DMS53 (cell line): ENCODE results near the gene POLR1A.
"Not testable (repeated sequence)": the region's sequence is repeated elsewhere in the genome, so short reads cannot be mapped to it uniquely, and the experiment has no call there.

Source experiments
- DNase-seq: peaks from one replicate; lab custom pipeline; 2025; lab: John Stamatoyannopoulos, UW

POLR1A gene

DNA sequence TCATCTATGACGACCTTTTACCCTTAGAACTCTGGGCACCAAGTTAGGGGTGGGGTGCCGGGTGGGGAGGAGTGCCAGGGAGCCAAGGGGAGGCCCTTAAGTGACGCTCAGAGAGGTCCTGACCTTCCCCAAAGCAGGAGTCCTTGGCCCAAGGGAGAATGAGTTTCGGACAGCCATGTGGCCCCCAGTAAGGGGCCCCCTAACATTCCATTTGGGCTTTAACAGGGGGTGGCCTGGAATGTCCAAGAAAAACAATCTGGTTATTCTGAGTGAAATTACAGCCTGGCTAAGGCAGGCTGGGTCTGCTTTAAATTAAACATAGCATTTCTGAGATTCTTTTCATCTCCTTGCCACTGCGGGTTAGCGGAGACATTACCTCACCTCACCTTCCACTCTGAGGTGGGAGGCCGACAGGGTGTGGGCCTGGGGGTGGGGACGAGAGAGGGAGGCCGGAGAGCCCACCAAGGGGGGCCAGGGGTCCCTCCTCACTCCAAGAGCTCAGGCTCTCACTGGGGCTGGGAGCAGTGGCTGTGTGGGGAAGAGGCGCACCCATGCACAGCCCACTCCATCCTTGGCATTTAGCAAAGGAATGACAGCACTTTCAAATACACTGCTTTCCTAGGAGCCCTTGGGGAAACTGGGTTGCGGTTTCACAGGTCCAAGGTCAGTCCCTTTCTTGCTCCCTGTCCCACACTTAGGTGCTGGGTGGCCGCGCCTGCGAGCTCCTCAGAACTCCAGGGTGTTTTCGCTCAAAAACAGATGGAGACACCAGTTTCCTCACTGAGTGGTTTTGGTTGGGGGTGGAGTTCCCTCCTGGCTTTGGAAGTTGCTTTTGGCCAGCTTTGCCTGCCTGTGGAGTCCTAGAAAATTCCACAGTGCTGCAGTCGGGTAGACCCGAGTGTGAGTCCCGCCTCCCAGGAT is 107.4 kb downstream of the POLR1A start:
- no peak for DNase-seq

DNA sequence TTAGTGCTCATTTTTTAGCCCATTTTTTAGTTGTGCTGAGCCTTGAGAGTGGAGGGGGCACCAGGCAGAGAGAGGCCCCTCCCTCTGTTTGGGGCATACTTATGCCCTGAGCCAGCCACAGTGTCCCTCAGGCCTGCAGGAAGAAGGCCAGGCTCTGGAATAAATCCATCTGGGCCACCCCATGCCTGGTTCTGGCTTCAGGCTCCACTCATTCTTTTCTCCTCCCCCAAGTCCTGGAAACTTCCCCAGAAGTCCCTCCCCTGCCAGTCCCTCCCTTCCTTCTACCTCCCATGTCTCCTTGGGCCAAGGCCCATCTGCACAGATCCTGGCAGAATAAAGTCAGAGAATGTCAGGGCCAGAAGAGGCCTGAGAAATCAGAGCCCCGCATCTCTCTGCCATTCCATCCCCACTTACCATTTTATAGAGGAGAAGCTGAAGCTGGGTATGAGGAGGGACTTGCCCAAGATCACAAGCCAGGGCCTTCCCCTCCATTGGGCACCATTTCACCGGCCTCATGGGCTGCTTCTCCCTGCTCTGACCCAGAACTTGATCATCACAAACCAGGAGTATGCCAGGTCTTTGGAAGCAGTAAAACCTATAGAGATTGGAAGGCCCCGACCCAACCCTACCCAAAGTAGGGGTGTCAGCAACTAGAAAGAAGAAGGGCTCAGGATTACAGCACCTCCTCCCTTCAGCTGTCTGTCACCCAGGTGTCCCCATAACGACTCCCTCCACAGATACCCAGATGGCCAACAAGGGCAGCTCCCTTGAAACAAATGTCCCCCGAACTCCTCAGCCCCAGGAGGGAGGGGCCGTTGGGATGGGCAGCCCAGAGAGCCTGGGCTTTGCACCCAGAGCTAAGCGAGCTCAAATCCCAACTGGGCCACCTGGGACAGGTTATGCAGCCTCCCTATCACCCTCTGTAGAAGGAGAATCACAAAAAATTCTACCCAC is 108.4 kb downstream of the POLR1A start:
- DNase-seq: no peak

DNA sequence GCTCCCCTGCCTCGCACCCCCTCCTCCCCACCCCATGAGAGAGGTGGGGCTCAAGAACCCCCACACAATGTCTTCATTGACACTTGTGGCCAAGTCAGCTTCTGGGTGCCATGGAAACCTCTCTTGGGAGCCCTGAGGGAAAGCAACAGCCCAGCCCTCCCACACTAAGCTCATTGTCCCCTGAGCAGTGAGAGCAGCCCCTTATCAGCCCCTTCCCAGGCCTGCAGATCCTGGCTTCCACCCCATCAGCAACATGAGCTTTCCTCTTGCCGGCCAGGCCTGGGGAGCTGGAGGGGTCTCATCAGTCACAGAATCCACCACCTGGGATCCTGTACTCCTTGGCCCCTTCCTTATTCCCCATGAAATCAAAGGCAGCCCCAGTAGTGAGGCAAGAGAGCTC is 109.1 kb downstream of the POLR1A start:
- DNase-seq: no peak

DNA sequence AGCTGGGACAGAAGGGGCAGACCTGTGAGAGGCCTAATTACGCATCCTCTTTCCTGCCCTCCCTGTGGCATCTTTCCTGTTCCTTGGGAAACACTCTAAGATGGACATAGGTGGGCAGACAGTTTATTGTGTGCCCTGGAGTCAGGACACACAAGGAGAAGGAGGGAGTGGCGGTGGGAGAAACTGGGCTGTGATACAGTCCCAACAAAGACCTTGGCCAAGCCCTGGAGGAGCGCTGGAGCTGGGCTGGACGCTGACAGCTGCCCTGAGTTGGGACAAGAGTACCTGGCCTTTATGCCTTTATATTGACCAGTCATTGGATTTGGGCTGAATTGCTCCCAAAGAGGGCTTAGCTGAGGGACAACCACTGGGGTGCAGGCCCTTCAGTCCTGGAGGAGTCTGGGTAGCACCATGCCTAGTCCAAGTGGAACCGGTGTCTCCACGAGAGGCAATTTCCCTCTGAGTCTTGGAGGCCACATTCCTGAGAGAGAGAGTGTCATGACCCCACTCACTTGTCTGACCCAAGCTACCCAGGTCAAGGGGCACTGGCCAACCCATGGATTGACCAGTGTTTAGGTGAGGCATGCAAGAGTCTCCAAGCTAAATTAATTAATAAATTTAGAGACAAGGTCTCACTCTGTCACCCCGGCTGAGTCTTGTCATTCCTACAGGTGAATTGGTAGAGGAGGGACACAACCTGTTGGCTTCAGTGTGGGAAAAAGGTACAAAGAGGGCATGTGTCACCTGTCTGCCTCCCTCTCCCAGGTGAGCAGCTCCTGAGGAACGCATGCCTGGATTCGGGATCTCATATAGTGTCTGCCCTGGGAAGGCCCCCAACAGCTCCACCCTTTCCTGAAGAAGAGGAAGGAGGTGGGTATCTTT is 109.8 kb downstream of the POLR1A start:
- DNase-seq: no peak

DNA sequence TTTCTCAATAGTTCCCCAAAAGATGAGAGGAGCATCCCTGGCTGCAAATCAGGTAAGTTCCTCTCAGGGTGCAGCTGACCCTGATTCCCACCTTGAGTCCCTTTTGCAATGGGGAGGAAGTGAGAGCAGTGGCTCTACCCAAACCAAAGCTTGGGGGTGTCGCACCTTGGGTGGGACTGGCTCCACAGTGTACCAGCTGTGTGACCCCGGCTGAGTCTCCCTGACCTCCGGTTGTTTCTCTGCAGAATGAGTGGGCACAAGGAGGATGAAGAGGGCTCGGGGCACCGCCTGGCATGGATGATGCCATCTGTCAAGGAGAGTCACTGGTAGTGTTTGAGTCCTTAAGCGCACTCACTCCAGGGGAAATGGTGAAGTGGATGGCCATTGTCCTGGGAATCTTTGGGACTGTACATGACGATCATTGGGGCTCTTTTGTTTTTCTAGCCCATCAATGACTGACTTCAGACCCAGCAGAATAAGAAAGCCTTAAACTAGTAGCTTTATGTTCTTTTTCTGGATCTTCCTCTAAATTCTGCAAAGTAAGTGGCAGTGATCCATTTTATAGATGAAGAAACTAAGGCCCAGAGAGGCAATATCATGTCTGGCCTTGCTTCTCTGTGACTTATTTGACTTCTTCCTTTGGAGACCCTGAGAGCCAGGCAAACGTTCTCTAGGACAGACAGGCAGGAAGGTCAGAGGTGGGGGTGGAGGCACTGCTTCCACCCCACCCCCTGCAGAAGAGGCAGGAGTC is 110.6 kb downstream of the POLR1A start:
- no peak for DNase-seq

DNA sequence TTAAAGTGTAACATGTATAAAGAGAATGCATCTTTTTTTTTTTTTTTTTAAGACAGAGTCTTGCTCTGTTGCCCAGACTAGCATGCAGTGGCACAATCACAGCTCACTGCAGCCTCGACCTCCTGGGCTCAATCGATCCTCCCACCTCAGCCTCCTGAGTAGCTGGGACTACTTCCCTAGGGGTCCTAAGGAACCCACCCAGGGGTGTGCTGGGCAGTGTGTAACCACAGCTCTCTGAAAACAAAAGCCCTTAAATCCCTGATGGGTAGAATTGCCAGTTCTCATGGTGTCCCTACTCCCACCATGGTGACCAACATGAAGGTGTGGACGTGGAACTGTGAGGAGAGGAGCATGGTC is 111.3 kb downstream of the POLR1A start:
- no peak for DNase-seq

DNA sequence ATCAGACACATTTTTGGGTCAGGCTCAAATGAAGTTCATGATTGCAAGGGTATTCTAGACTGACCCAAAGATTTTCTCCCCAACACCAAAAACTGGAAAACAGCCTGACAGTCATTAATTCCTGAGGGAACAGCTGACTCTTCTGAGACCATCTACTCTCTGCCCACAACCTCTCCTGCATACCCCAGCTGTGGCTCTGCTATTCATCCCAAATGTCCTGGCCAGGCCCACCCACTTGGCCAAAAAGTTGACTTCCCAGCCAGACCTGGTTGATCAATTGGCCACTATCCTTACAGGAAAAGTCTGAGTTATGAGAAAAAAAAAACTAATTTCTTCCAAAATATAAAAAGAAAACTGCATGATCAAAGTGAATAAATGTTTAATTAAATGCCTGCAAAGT is 113.1 kb downstream of the POLR1A start:
- no peak for DNase-seq

DNA sequence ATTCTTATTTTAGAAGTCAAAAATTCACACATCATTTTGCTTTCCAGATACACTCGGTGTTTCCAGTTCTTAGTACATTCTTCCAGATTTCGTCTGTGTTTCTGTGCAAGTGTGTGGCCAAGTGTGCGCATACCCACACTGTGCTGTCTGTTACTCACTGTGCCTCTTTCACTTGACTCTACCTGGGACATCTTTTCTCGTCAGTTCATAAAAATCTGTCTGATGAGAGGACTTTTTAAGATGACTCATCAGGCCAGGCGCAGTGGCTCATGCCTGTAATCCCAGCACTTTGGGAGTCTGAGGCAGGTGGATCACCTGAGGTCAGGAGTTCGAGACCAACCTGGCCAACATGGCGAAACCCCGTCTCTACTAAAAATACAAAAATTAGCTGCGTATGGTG is 113.6 kb downstream of the POLR1A start:
- DNase-seq: not testable (repeated sequence)

DNA sequence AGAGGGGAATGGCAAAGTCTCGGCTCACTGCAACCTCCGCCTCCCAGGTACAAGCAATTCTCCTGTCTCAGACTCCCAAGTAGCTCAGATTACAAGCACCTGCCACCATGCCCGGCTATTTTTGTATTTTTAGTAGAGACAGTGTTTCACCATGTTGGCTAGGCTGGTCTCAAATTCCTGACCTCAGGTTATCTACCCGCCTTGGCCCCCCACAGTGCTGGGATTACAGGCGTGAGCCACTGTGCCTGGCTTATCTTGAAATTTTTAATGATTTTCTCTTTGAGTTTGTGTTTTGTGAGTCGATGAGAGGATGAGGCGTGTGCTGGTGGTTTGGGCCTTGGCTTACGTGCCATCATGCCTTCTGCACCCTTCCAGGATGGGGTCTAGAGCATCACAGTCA is 115.6 kb downstream of the POLR1A start:
- no peak for DNase-seq

DNA sequence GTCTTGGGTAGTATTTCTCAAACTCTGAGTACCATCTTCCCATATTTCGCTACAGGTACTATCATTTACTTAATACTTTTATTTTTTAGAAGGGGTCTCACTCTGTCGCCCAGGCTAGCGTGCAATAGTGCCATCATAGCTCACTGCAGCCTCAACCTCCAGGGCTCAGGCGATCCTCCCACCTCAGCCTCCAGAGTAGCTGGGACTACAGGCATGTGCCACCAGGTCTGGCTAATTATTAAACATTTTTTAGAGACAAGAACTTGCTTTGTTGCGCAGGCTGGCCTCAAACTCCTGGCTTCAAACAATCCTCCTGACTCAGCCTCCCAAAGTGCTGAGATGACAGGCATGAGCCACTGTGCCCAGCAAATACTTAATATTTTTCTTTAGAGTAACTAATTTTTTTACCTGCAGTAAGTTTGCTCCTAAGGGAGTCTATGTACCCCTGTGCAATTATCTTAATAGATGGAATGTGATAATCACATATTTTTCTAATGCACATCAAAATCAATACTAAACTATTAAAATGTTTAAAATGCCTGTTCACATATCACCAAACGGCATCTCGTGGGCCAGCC is 116.3 kb downstream of the POLR1A start:
- no peak for DNase-seq

DNA sequence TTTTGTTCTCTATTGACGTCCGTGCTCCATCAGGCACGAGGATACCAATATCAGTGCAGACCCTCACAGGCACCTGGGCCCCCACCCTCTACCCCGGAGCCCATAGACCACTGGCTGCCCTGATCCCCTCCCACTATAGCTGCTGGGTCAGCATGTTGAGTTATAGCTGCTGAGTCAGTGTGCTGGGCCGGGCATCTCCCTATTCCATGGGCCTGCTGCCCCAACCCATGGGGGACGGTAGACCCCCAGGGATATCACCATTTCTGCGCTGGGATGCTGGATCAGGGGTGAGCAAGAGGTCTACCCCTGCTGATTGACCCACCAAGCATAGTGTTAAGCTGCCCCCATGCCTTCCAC is 116.8 kb downstream of the POLR1A start:
- no peak for DNase-seq

DNA sequence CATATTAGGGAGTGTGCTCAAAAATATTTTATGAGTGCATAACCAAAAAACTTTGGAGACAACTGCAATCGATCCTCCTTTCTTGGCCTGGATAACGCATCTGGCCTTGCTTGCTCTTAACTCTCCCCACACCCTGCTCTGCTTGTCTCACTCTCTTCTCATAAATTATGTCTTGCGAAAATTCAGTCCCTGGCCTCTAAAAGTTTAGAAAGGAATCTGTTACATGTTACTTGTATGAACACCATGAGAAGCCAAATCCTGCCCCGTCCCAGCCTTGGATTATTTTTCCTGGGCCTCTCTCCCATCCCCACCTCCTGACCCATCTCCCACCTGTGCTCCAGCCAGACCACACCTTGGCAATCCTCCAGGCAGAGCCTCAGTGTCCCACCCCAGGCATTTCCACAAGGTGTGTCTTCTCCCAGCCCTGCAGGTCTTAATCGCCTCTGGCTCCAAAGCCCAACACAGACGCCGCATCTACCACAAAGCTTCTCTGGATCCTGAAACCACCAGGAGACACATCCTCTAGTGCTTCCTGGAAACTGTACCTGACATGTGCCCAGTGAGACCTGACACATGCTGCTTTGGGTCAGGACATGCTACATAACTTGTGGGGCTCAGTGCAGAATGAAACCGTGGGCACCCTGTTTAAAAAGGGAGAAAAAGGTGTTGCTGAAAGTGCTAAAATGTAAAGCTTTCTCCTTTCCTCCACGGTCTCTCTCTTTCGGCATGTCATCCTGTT is 117.3 kb downstream of the POLR1A start:
- no peak for DNase-seq

DNA sequence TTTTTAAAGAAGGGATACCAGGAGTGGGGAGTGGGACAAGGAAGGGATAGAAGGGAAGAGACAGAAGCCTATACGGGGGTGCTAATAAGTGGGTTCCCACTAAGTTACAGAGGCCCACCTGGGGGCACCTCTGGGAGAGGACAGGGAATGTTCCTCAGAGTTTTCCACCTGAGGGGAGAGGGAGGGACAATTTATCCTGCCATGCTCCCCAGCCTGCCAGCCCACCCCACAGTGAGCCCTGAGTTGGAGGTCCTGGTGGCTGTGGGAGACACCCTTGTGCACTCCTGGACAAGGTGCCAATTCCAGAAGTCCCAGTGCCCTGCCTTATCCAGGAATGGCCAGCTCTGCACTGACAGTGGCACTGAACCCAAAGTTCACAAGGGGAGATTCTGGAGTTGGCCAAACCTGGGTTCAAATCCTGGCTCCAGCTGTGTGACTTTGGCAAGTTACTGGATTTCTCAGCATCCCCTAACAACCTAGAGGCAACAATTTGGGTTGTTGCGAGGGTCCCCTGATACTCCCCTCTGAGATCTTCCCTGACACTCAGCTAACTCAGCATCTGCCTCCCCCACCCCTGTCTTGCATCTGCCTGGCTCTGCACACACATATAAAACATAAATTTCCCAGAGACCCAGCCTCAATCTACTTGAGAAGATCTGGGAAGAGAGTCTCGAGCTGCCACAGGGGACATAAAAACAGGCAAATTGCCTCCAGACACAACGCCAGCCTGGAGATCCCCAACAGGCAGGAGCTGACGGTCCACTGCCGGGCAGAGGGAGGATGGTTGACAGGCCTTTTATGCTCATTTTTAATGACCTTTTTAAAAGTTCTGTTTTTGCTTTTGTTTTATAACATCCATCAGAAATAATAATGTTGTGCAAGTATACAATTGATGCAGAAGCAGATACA is 118.2 kb downstream of the POLR1A start:
- DNase-seq: no peak

DNA sequence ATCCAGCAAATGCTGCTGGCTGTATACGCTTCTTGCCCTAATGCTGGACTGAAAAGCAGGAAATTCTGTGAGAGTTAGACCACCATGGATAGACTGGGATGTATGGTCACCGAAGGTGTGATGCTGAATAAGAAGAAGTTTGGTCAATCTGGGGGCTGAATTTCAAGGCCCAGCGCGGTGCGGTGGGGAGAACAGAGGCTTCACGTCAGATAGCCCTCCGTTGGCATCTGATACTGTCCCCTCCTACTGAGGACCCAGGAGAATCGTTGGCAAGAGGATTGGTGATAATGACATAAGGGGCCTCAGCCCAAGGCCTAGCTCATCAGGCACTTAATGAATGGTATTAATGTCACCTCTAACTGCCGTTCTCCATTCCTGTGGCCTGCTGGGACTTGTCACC is 119.6 kb downstream of the POLR1A start:
- DNase-seq: no peak

DNA sequence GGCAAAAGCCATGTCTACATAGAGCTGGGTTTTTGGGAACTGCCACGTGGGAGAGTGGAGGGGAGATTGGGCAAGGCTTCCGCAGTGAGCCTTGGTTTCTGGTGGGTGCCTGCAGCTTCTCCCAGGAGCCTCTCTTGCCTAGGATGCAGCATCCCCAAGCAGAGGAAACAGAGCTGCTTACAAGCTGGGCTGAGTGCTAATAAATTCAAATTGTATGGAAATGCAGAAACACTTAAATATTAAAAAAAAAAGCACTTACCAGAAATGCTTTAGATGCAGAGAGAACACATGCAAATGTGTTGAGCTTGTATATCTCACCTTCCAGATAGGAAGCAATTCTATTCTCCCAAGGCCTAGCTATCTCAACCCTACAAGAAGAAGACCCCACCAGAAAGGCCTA is 120.9 kb downstream of the POLR1A start:
- DNase-seq: no peak

DNA sequence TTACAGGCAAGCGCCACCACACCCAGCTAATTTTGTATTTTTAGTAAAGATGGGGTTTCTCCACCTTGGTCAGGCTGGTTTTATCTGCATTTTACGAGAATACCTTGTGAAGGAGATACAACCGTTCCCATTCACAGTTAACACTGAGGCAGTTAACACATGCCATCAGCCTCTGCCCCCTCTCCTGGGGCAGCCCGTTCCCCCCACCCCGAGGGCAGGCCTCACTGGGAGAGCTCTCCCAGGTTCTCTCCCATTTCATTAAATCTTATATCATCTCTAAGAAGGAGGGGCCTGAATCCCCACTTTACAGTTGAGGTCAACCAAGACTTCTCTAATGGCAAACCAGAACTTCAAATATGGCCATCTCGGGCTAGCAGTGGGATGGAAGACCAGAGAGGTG is 121.9 kb downstream of the POLR1A start:
- DNase-seq: no peak

DNA sequence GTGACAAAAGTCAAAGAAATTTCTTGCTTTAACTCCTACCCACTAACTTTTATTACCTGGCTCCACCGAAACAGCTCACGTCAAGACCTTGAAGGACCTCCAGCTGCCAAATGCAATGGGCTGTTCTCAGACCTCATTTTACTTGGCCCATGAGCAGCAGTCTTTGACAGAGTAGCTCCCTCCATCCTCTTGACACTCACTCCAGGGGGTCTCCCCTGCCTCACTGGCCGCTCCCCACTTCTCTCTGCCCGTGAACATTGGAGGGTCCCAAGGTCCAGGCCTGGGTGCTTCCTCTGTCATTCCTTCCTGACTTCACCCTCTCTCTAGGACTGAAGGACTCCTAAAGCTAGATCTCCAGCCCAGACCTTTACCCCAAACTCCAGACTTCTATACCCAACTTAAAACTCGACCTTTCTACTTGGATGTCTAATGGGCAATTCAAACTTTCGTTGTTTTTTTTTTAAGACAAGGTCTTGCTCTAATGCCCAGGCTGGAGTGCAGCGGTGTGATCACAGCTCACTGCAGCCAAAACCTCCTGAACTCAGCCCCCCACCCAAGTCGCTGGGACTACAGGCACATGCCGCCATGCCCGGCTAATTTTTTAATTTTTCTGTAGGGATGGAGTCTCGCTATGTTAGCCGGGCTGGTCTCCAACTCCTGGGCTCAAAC is 124.0 kb downstream of the POLR1A start:
- no peak for DNase-seq

DNA sequence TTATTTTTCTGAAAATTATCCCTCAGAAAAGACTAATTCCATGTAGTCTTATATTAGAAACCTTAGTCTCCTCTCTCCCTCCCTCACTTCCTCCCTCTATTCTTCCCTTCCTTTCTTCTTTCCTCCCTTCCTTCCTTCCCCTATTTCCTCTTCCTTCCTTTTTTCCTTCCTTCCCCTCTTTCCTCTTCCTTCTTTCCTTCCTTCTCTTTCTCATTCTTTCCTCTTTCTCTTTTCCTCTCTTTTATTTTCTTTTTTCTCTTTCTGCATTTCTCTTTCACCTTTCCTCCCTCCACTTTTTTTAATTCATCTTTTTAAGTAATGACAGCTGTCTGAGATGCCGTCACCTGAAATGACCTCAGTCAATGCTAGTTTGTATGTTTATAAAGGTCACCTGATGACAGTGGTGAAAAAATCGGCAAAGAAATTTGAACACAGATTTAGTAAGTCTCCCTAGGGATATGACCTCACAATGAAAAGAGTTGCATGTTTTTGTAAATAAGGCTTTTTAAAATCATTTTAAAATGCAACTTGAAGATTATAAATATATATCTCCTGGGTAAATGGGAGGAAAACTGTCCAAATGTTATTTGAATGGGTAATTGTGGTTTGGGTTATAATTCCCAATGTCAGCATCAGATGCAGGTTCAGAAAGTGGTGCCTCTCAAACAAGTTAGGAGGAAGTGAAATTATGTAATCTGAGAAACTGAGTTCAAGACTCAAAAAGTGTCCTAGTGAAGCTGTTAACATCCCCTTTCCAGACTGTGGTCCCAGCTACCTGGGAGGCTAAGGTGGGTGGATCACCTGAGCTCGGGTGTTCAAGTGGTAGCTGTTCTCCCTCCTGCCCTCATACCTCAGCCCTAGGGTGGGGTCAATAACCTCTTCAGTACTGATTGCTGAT is 126.6 kb downstream of the POLR1A start:
- DNase-seq: no peak
